Prostate gland (tissue), 2 donors: ENCODE measurements around the gene ZNF787. TPM values are rescaled to one million over a fixed set of nuclear protein-coding genes. Genes with fewer than 3 reads are reported as not detected.

Experiments used
- DNase-seq: peaks from one replicate; pipeline ENCODE4 v3.0.0-alpha.2; 2019; ENCODE audit warnings: low spot score
- H3K27ac ChIP-seq, 2 donors: fragments of 200-600 bp; sonication (generic); 2 replicates each; pipeline ENCODE4 v1.5.1; 2017 to 2019
- H3K27me3 ChIP-seq: fragments of 200-600 bp; sonication (generic); replicated peaks from 2 replicates; pipeline ENCODE4 v1.5.1; 2019; ENCODE audit not compliant: insufficient read depth
- H3K36me3 ChIP-seq, 2 donors: fragments of 200-600 bp; sonication (generic); 1 replicate in 1 of 2; 2 replicates in 1 of 2; pipeline versions ENCODE4 v1.5.1 to v1.8.1; 2017 to 2019
- H3K4me1 ChIP-seq: fragments of 200-600 bp; sonication (generic); replicated peaks from 2 replicates; pipeline ENCODE4 v1.5.1; 2019
- H3K4me3 ChIP-seq, 2 donors: fragments of 200-600 bp; sonication (generic); 2 replicates each; pipeline ENCODE4 v1.5.1; 2017 to 2019
- H3K9me3 ChIP-seq: fragments of 200-600 bp; sonication (generic); 2 replicates; pipeline ENCODE4 v1.5.1; 2017
- POLR2A ChIP-seq: fragments of 450-650 bp; IDR thresholded peaks from one replicate; pipeline ENCODE4 v1.6.1; 2016; ENCODE audit warnings: antibody characterized with exemption, mild to moderate bottlenecking
- POLR2AphosphoS5 ChIP-seq: sonication (generic); formaldehyde crosslinking; IDR thresholded peaks from one replicate; pipeline ENCODE4 v1.6.1; 2017; ENCODE audit warnings: antibody characterized with exemption
- WGBS: methylation state at CpG from one replicate; pipeline ENCODE4 v1.1.5; 2018; 5-methylcytosine and 5-hydroxymethylcytosine counted together
- intact Hi-C: fragments of 100-400 bp; cut with DNase I; formaldehyde crosslinking; loops from one replicate; pipeline ENCODE4 v1.14.2; 2022
- total RNA-seq, 2 donors: library from RNA; depleted of rRNA; stranded (reverse); fragments of >200 nt; gene quantifications; one replicate each; pipeline ENCODE4 v1.1.0, GENCODE V29; 2016
- TF ChIP-seq, protein P1 (sequence below), 4 experiments: fragments of 200-600 bp in 2 of 4; fragments of 450-650 bp in 2 of 4; sonication (generic) in 2 of 4; IDR thresholded peaks; 1 replicate in 3 of 4; 2 replicates in 1 of 4; pipeline ENCODE4 v1.5.1; 2016 to 2019; ENCODE audit warnings: antibody characterized with exemption in 4 of 4, mild to moderate bottlenecking in 2 of 4, moderate library complexity in 2 of 4

The ZNF787 gene
- total RNA-seq, 2 donors from 2014 or later, result 28.2 to 47.5 TPM

DNA sequence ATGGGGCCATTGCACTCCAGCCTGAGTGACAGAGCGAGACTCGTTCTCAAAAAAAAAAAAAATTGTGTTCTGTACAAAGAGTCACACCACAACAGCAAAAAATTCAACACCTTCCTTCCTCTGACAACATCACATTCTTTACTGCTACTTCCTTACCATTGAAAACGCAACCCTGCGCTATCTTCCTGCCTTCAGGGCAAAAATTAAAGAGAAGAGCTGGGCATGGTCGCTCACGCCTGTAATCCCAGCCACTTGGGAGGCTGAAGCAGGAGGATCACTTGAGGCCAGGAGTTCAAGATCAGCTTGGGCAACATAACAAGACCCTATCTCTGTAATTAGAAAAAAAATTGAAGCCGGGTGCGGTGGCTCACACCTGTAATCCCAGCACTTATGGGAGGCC, 10.6 kb upstream of the ZNF787 start:
- no peak for TF ChIP-seq POLR2A
- no peak for TF ChIP-seq POLR2AphosphoS5
- TF ChIP-seq, protein P1, sequence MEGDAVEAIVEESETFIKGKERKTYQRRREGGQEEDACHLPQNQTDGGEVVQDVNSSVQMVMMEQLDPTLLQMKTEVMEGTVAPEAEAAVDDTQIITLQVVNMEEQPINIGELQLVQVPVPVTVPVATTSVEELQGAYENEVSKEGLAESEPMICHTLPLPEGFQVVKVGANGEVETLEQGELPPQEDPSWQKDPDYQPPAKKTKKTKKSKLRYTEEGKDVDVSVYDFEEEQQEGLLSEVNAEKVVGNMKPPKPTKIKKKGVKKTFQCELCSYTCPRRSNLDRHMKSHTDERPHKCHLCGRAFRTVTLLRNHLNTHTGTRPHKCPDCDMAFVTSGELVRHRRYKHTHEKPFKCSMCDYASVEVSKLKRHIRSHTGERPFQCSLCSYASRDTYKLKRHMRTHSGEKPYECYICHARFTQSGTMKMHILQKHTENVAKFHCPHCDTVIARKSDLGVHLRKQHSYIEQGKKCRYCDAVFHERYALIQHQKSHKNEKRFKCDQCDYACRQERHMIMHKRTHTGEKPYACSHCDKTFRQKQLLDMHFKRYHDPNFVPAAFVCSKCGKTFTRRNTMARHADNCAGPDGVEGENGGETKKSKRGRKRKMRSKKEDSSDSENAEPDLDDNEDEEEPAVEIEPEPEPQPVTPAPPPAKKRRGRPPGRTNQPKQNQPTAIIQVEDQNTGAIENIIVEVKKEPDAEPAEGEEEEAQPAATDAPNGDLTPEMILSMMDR (IDR thresholded peaks at IDR 0.05), result no peak
- H3K36me3 ChIP-seq, result no peaks in the 10 kb centered on the region
- no peaks in the 10 kb centered on the region for H3K4me1 ChIP-seq
- peak overlapping the region in 1 of 2 donors; percentile 59 for H3K27ac ChIP-seq
- WGBS, result 84% methylated on average over 8 of the region's 8 CpGs
- DNase-seq, result no peak
- H3K4me3 ChIP-seq, result no peak overlapping the region
- H3K27me3 ChIP-seq, result no peaks in the 10 kb centered on the region
- no peaks in the 10 kb centered on the region for H3K9me3 ChIP-seq
- intact Hi-C loops, result no loop called here

- 87% methylated on average over 7 of the region's 7 CpGs for WGBS
- no peak for TF ChIP-seq POLR2A
- TF ChIP-seq POLR2AphosphoS5, result no peak
- TF ChIP-seq, protein P1 (IDR thresholded peaks at IDR 0.05), result no peak
These were observed 8.9 kb upstream of the ZNF787 start for GRCh38 chr19:56130006-56130405.

DNA sequence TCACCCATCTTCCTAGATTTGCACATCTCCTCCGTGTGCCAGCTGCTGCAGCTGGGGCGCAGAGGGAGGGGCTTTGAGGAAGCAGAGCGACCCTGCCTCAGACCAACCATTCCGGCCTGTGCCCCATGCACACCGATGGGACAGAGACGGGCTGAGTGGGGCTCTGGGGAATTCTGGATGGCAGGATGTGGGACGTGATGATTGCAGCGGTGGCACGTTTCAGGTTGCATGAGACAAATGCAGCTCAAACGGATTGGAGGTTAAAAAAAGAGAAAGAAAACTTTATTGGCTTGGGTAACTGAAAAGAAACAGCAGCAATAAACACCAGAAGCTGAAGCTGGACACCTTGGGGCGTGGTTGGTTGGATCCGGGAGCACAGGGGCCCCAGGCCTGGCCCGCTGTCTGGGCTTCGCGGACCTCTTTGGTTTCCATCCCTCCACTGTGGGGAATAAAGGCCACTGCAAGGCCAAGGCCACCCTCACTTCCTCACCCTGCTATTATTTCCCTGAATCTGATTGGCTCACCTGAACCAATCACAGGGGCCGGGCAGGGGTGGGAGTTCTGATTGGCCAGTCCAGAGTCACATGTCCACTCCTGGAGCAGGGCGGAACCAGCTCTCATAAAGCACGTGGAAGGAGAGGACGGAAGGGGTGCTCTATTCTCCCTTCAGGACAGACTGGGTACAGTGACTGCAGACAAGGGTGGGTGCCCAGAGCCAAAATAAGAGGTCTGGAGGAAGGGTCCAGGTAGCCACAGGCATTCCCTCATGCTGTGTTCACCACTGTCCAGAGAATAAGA, 6.1 kb upstream of the ZNF787 start:
- Histone ChIP-seq H3K36me3 (no peaks in the 10 kb centered on the region), H3K4me1 (no peaks in the 10 kb centered on the region), H3K9me3 (no peaks in the 10 kb centered on the region), H3K27ac (no peak overlapping the region), H3K27me3 (no peaks in the 10 kb centered on the region), H3K4me3 (no peak overlapping the region)
- intact Hi-C loops, result no loop called here
- no peak for TF ChIP-seq POLR2AphosphoS5
- TF ChIP-seq, protein P1 (IDR thresholded peaks at IDR 0.05), result no peak
- TF ChIP-seq POLR2A, result no peak
- DNase-seq, result no peak
- 76% methylated on average over 19 of the region's 19 CpGs for WGBS

More at GRCh38 chr19:56130006-56130405, 8.9 kb upstream of the ZNF787 start:
- Histone ChIP-seq H3K4me3 (no peak overlapping the region), H3K9me3 (no peaks in the 10 kb centered on the region), H3K36me3 (no peaks in the 10 kb centered on the region), H3K4me1 (no peaks in the 10 kb centered on the region), H3K27ac (no peak overlapping the region), H3K27me3 (no peaks in the 10 kb centered on the region)
- no peak for DNase-seq
- intact Hi-C loops, result no loop called here

DNA sequence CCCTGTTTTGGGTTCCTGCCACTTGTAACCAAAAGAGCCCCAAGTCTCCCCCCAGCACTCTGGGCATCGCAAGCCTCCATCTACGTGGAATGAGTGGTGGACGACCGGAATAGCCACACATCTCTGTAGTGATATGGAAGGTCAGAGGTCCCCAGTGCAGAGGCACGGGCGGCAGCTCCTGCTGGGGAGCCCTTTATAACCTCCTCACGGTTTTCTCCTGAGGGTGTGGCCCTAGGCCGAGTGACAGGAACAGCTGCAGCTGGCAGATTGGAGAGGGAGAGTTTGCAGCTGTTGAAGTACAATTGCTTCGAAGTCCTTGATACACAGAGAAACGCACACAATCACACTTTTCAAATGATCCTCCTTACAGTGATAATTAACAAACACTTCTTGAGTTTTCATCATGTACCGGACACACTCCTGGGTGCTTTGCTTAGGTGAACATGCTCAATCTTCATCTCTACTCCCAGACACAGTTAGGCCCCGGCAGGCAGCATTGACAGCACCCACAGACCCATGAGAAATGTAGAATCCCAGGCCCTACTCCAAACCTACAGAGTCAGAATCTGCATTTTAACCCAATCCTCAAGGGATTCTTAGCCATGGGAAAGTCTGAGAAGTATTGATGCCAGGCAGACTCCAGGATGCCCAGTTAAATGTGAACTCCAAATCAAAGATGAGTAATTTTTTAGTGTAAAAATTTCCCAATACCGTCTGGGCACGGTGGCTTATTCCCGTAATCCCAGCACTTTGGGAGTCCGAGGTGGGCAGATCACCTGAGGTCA, 4.9 kb upstream of the ZNF787 start:
- no peaks in the 10 kb centered on the region for H3K36me3 ChIP-seq
- intact Hi-C loops, result no loop called here
- 67% methylated on average over 16 of the region's 16 CpGs for WGBS

More for the DNA sequence above, 4.9 kb upstream of the ZNF787 start:
- Histone ChIP-seq H3K27me3 (no peaks in the 10 kb centered on the region), H3K9me3 (no peaks in the 10 kb centered on the region), H3K27ac (no peak overlapping the region), H3K4me1 (no peaks in the 10 kb centered on the region), H3K4me3 (no peak overlapping the region)
- no peak for DNase-seq
- TF ChIP-seq, protein P1 (IDR thresholded peaks at IDR 0.05), result no peak
- no peak for TF ChIP-seq POLR2A
- no peak for TF ChIP-seq POLR2AphosphoS5
